Measurements from ENCODE around the gene VPS51.

Gene VPS51

GRCh38 chr11:65095974-65096806 is at the start of gene VPS51:
Gene VPS51, plus strand, starts transcription at chr11:65096214. Its CDS starts 37 bp downstream, at chr11:65096251.
- peak within 1 kb of the TSS; percentile 100 for H3K27ac ChIP-seq
- TF ChIP-seq CTCF (conservative IDR thresholded peaks at IDR 0.05), result no peak

- TF ChIP-seq CTCF (conservative IDR thresholded peaks at IDR 0.05), result no peak
- no peak overlapping the region for H3K27ac ChIP-seq
These were observed 48.2 kb upstream of the VPS51 start for GRCh38 chr11:65047581-65048422.

GRCh38 chr11:65051398-65051858 is 44.6 kb upstream of the VPS51 start:
- no peak for TF ChIP-seq CTCF (conservative IDR thresholded peaks at IDR 0.05)
- H3K27ac ChIP-seq, result no peak overlapping the region

- TF ChIP-seq CTCF (conservative IDR thresholded peaks at IDR 0.05), result no peak
- no peak overlapping the region for H3K27ac ChIP-seq
These were observed 42.0 kb upstream of the VPS51 start for GRCh38 chr11:65053827-65054508.

- TF ChIP-seq CTCF (conservative IDR thresholded peaks at IDR 0.05), result no peak
- no peak overlapping the region for H3K27ac ChIP-seq
These were observed 40.5 kb upstream of the VPS51 start for GRCh38 chr11:65055538-65055937.

GRCh38 chr11:65056999-65057398 is 39.0 kb upstream of the VPS51 start:
- H3K27ac ChIP-seq, result no peak overlapping the region
- no peak for TF ChIP-seq CTCF (conservative IDR thresholded peaks at IDR 0.05)

- TF ChIP-seq CTCF (conservative IDR thresholded peaks at IDR 0.05), result no peak
These were observed 38.5 kb upstream of the VPS51 start for GRCh38 chr11:65057526-65057925.

More at GRCh38 chr11:65057526-65057925, 38.5 kb upstream of the VPS51 start:
- H3K27ac ChIP-seq, result no peak overlapping the region

All from VCaP (cell line).